K562 (cell line): Measurements from ENCODE around the gene ESPL1. TPM values are rescaled to one million over a fixed set of nuclear protein-coding genes. Genes with fewer than 3 reads are reported as not detected.

Experiments
- C11orf30 ChIP-seq: fragments of 450-650 bp; IDR thresholded peaks from 2 replicates; pipeline ENCODE4 v1.6.1; 2016; ENCODE audit warnings: low read depth, mild to moderate bottlenecking
- ETV5 ChIP-seq: sonication (generic); formaldehyde crosslinking; IDR thresholded peaks from 2 replicates; pipeline ENCODE4 v1.4.0; 2020; ENCODE audit warnings: low read depth, mild to moderate bottlenecking, missing genetic modification reagents
- GTF2A2 ChIP-seq: IDR thresholded peaks from 2 replicates; pipeline ENCODE4 v1.6.1; 2016; ENCODE audit warnings: mild to moderate bottlenecking, missing genetic modification characterization, missing compliant biosample characterization
- HDAC1 ChIP-seq, 2 experiments: fragments of 450-650 bp; IDR thresholded peaks; 2 replicates each; pipeline ENCODE4 v1.6.1; 2016 to 2017; ENCODE audit warnings: inconsistent platforms in 1 of 2, mild to moderate bottlenecking in 1 of 2, moderate library complexity in 1 of 2
- HDGF ChIP-seq: fragments of 450-650 bp; IDR thresholded peaks from 2 replicates; pipeline ENCODE4 v1.6.1; 2016
- JUND ChIP-seq, 2 experiments: IDR thresholded peaks; 2 replicates in 1 of 2; 3 replicates in 1 of 2; pipeline ENCODE4 v1.6.1; 2011; ENCODE audit warnings: borderline replicate concordance in 2 of 2, low read depth in 2 of 2, low read length in 2 of 2, improper control_type of control experiment in 1 of 2, missing biosample characterization in 1 of 2, missing genetic modification characterization in 1 of 2, missing genetic modification reagents in 1 of 2
- MCM7 ChIP-seq, 2 experiments: fragments of 450-650 bp; IDR thresholded peaks; 2 replicates each; pipeline ENCODE4 v1.6.1; 2016 to 2018
- MEIS2 ChIP-seq: fragments of 450-650 bp; IDR thresholded peaks from 2 replicates; pipeline ENCODE4 v1.6.1; 2014; ENCODE audit warnings: mild to moderate bottlenecking; ENCODE audit not compliant: partially characterized antibody
- MIER1 ChIP-seq: fragments of 450-650 bp; IDR thresholded peaks from 2 replicates; pipeline ENCODE4 v1.6.1; 2016; ENCODE audit warnings: antibody characterized with exemption, mild to moderate bottlenecking, low read depth
- MXI1 ChIP-seq: IDR thresholded peaks from 2 replicates; pipeline ENCODE4 v1.6.1; 2011; ENCODE audit warnings: low read depth, mild to moderate bottlenecking, improper control_type of control experiment, low read length
- POLR2B ChIP-seq: fragments of 450-650 bp; IDR thresholded peaks from 2 replicates; pipeline ENCODE4 v1.6.1; 2018; ENCODE audit warnings: low read depth; ENCODE audit not compliant: partially characterized antibody
- PYGO2 ChIP-seq: fragments of 450-650 bp; IDR thresholded peaks from 2 replicates; pipeline ENCODE4 v1.6.1; 2016; ENCODE audit warnings: mild to moderate bottlenecking, missing genetic modification characterization, moderate library complexity, missing compliant biosample characterization
- RBM25 ChIP-seq: fragments of 200-400 bp; formaldehyde crosslinking; IDR thresholded peaks from 2 replicates; pipeline ENCODE4 v1.6.1; 2018; ENCODE audit warnings: low read length, low read depth, moderate library complexity; ENCODE audit not compliant: severe bottlenecking
- SMAD1 ChIP-seq: fragments of 150-350 bp; IDR thresholded peaks from 2 replicates; pipeline ENCODE4 v1.6.1; 2014; ENCODE audit warnings: low read length, low read depth; ENCODE audit not compliant: partially characterized antibody
- SMARCA4 ChIP-seq: fragments of 450-650 bp; IDR thresholded peaks from 2 replicates; pipeline ENCODE4 v1.6.1; 2016
- SREBF1 ChIP-seq: fragments of 150-350 bp; IDR thresholded peaks from 2 replicates; pipeline ENCODE4 v1.6.1; 2014; ENCODE audit warnings: antibody characterized with exemption, low read depth, low read length, borderline replicate concordance
- SUPT5H ChIP-seq: fragments of 450-650 bp; IDR thresholded peaks from 2 replicates; pipeline ENCODE4 v1.6.1; 2016
- TSHZ1 ChIP-seq: fragments of 250-450 bp; sonication (Bioruptor Pico); IDR thresholded peaks from 2 replicates; pipeline ENCODE4 v1.4.0; 2020; ENCODE audit warnings: mild to moderate bottlenecking, moderate library complexity
- UBTF ChIP-seq, 2 experiments: IDR thresholded peaks; 2 replicates each; pipeline ENCODE4 v1.6.1; 2012; ENCODE audit warnings: improper control_type of control experiment in 2 of 2, low read depth in 2 of 2, low read length in 2 of 2, borderline replicate concordance in 1 of 2
- ZNF121 ChIP-seq: sonication (generic); formaldehyde crosslinking; conservative IDR thresholded peaks from 2 replicates; pipeline ENCODE4 v1.8.0; 2022; ENCODE audit warnings: missing genetic modification reagents
- polyA plus RNA-seq, 8 experiments: library from polyadenylated mRNA; depleted of rRNA in 4 of 8; stranded (reverse) in 5 of 8; unstranded in 3 of 8; fragments of >200 nt; fragmentation: Nextera tagmentation in 2 of 8; fragmentation: Illumina TruSeq in 1 of 8; extraction: Ambion mirVana in 2 of 8; extraction: Trizol in 1 of 8; gene quantifications; 2 replicates each; pipeline versions ENCODE4 v1.2.1 to v1.2.3, GENCODE V29; 2011 to 2014; ENCODE audit warnings: inconsistent platforms in 1 of 8, missing spikeins in 1 of 8
- total RNA-seq, 7 experiments: library from RNA; depleted of rRNA in 6 of 7; stranded (reverse); fragments of >200 nt in 6 of 7; fragmentation: Illumina TruSeq in 2 of 7; extraction: Trizol in 2 of 7; gene quantifications; 2 replicates each; pipeline versions ENCODE4 v1.2.1 to v1.2.3, GENCODE V29; 2011 to 2021; ENCODE audit warnings: low replicate concordance in 1 of 7
- TF ChIP-seq, protein P1 (sequence below): IDR thresholded peaks from 2 replicates; pipeline ENCODE4 v1.6.1; 2011; ENCODE audit not compliant: insufficient read length; ENCODE audit errors: extremely low read depth

Gene ESPL1
- total and polyA plus RNA-seq, 9 of the 15 experiments (the other 6 are each of a cell fraction or from before 2014, with no cell fraction given) = 1.2 to 55.0 (median 18.7) TPM

- peak; percentile 13; the same call in 1 of the 2 replicates for TF ChIP-seq ETV5 (CRISPR knock-in tag)
- TF ChIP-seq, protein P1, sequence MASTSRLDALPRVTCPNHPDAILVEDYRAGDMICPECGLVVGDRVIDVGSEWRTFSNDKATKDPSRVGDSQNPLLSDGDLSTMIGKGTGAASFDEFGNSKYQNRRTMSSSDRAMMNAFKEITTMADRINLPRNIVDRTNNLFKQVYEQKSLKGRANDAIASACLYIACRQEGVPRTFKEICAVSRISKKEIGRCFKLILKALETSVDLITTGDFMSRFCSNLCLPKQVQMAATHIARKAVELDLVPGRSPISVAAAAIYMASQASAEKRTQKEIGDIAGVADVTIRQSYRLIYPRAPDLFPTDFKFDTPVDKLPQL = no peak
- 0 out of 2 replicates have a peak, but pooled peaks have one; percentile 1 for TF ChIP-seq JUND (IDR thresholded peaks at IDR 0.05; ENCODE audit: borderline replicate concordance, low read depth, low read length)
- TF ChIP-seq JUND (tag; IDR thresholded peaks at IDR 0.05; ENCODE audit: borderline replicate concordance, low read depth, low read length) = no peak
- no peak for TF ChIP-seq TSHZ1
- TF ChIP-seq SREBF1 = no peak
- no peak for TF ChIP-seq C11orf30
- peak; percentile 85 for TF ChIP-seq POLR2B
- no peak for TF ChIP-seq ZNF121 (CRISPR knock-in tag)
- TF ChIP-seq MEIS2 = peak; percentile 5
- peak; percentile 88 for TF ChIP-seq SUPT5H
- TF ChIP-seq SMAD1 = peak; percentile 33
- 0 out of 2 replicates have a peak, but pooled peaks have one; percentile 76 for TF ChIP-seq HDGF
- no peak for TF ChIP-seq PYGO2 (tag)
- TF ChIP-seq GTF2A2 = no peak
- TF ChIP-seq MXI1 = no peak
- TF ChIP-seq UBTF (IDR thresholded peaks at IDR 0.05; ENCODE audit: borderline replicate concordance in 1 of 2, low read depth in 2 of 2, low read length in 2 of 2) = peak; percentile 20 to 88; a peak in 2 of 4 replicates
- TF ChIP-seq HDAC1 (IDR thresholded peaks at IDR 0.05) = peak in 1 of 2 experiments; percentile 66; a peak in 1 of 4 replicates
- TF ChIP-seq SMARCA4 = peak; percentile 42; the same call in 1 of the 2 replicates
- 0 out of 2 replicates have a peak, but pooled peaks have one; percentile 40 for TF ChIP-seq MIER1
- no peak for TF ChIP-seq MCM7 (IDR thresholded peaks at IDR 0.05)
- TF ChIP-seq RBM25 = no peak
These were observed 46.7 kb upstream of the ESPL1 start (continued) for GRCh38 chr12:53221203-53222080.
